HUES64 (cell line): ENCODE results near the gene ESR1.
"Not testable (repeated sequence)": the region's sequence is repeated elsewhere in the genome, so short reads cannot be mapped to it uniquely, and the experiment has no call there.

Experiments
- H3K27ac ChIP-seq: 2 replicates; pipeline ENCODE4 v1.7.0; 2013; ENCODE audit warnings: low read depth, low read length, inconsistent platforms
- H3K27me3 ChIP-seq: 2 replicates; pipeline ENCODE4 v1.6.1; 2013; ENCODE audit warnings: mild to moderate bottlenecking, low read length; ENCODE audit not compliant: insufficient read depth
- H3K36me3 ChIP-seq: 2 replicates; pipeline ENCODE4 v1.6.1; 2013; ENCODE audit warnings: mild to moderate bottlenecking, low read length; ENCODE audit not compliant: insufficient read depth
- H3K4me1 ChIP-seq: 2 replicates; pipeline ENCODE4 v1.6.1; 2013; ENCODE audit warnings: mild to moderate bottlenecking, low read length, moderate library complexity; ENCODE audit not compliant: insufficient read depth
- H3K4me3 ChIP-seq: 2 replicates; pipeline ENCODE4 v1.5.1; 2013; ENCODE audit warnings: mild to moderate bottlenecking, low read length, moderate library complexity
- H3K9ac ChIP-seq: 2 replicates; pipeline ENCODE4 v1.6.1; 2013; ENCODE audit warnings: mild to moderate bottlenecking, low read depth, low read length
- H3K9me3 ChIP-seq: 2 replicates; pipeline ENCODE4 v1.6.1; 2013; ENCODE audit warnings: low read depth, low read length; ENCODE audit not compliant: insufficient read depth
- WGBS: fragments of 150-250, 120-280 bp; methylation state at CpG from one replicate; pipeline ENCODE4 v1.1.7; 2013; ENCODE audit warnings: missing lambda C conversion rate; 5-methylcytosine and 5-hydroxymethylcytosine counted together

The ESR1 gene

GRCh38 chr6:151822252-151823111 lies 15.0 kb downstream of the ESR1 start:
- H3K9ac ChIP-seq = no peak overlapping the region
- no peak overlapping the region for H3K4me3 ChIP-seq
- no peaks in the 10 kb centered on the region for H3K9me3 ChIP-seq
- no peaks in the 10 kb centered on the region for H3K4me1 ChIP-seq
- no peak overlapping the region for H3K27ac ChIP-seq
- no peaks in the 10 kb centered on the region for H3K27me3 ChIP-seq
- WGBS = 89% methylated on average over 7 of the region's 7 CpGs
- H3K36me3 ChIP-seq = no peaks in the 10 kb centered on the region

GRCh38 chr6:151826517-151827142 lies 19.1 kb downstream of the ESR1 start:
- WGBS = 87% methylated on average over 4 of the region's 4 CpGs
- Histone ChIP-seq H3K9me3 (no peaks in the 10 kb centered on the region), H3K27me3 (no peaks in the 10 kb centered on the region), H3K27ac (no peak overlapping the region), H3K36me3 (no peaks in the 10 kb centered on the region), H3K9ac (no peak overlapping the region), H3K4me1 (0 out of 2 replicates have a peak, but pooled peaks cover 7% of the 10 kb centered on the region), H3K4me3 (no peak overlapping the region)

GRCh38 chr6:151832710-151833109 lies 25.2 kb downstream of the ESR1 start:
- Histone ChIP-seq H3K27ac (no peak overlapping the region), H3K4me1 (0 out of 2 replicates have a peak, but pooled peaks cover 7% of the 10 kb centered on the region), H3K9ac (no peak overlapping the region), H3K36me3 (no peaks in the 10 kb centered on the region), H3K27me3 (no peaks in the 10 kb centered on the region), H3K4me3 (no peak overlapping the region), H3K9me3 (no peaks in the 10 kb centered on the region)
- WGBS = 88% methylated on average over 2 of the region's 3 CpGs

GRCh38 chr6:151835396-151835795 lies 27.9 kb downstream of the ESR1 start:
- Histone ChIP-seq H3K27me3 (no peaks in the 10 kb centered on the region), H3K9me3 (no peaks in the 10 kb centered on the region), H3K36me3 (no peaks in the 10 kb centered on the region), H3K27ac (no peak overlapping the region), H3K4me3 (no peak overlapping the region), H3K9ac (no peak overlapping the region), H3K4me1 (0 out of 2 replicates have a peak, but pooled peaks cover 2% of the 10 kb centered on the region)
- 85% methylated on average over 4 of the region's 4 CpGs for WGBS

GRCh38 chr6:151837223-151837622 lies 29.7 kb downstream of the ESR1 start:
- Histone ChIP-seq H3K27ac (no peak overlapping the region), H3K4me3 (no peak overlapping the region), H3K9me3 (no peaks in the 10 kb centered on the region), H3K4me1 (no peaks in the 10 kb centered on the region), H3K36me3 (no peaks in the 10 kb centered on the region), H3K27me3 (no peaks in the 10 kb centered on the region), H3K9ac (no peak overlapping the region)
- WGBS = 94% methylated on average over 5 of the region's 5 CpGs

GRCh38 chr6:151842816-151843215 lies 35.3 kb downstream of the ESR1 start:
- Histone ChIP-seq H3K9ac (no peak overlapping the region), H3K4me3 (no peak overlapping the region), H3K27me3 (no peaks in the 10 kb centered on the region), H3K27ac (no peak overlapping the region), H3K9me3 (no peaks in the 10 kb centered on the region), H3K36me3 (no peaks in the 10 kb centered on the region), H3K4me1 (no peaks in the 10 kb centered on the region)
- WGBS = 91% methylated on average over 2 of the region's 2 CpGs

GRCh38 chr6:151847064-151847463 lies 39.6 kb downstream of the ESR1 start:
- Histone ChIP-seq H3K4me1 (no peaks in the 10 kb centered on the region), H3K36me3 (no peaks in the 10 kb centered on the region), H3K9me3 (no peaks in the 10 kb centered on the region), H3K9ac (no peak overlapping the region), H3K4me3 (no peak overlapping the region), H3K27me3 (no peaks in the 10 kb centered on the region), H3K27ac (no peak overlapping the region)
- WGBS = 8% methylated on average over 1 of the region's 1 CpG

GRCh38 chr6:151850479-151851003 lies 43.1 kb downstream of the ESR1 start:
- H3K27me3 ChIP-seq = no peaks in the 10 kb centered on the region
- no peaks in the 10 kb centered on the region for H3K4me1 ChIP-seq
- H3K4me3 ChIP-seq = no peak overlapping the region
- 63% methylated on average over 5 of the region's 5 CpGs for WGBS
- no peaks in the 10 kb centered on the region for H3K9me3 ChIP-seq
- no peak overlapping the region for H3K9ac ChIP-seq
- no peak overlapping the region for H3K27ac ChIP-seq
- H3K36me3 ChIP-seq = no peaks in the 10 kb centered on the region

GRCh38 chr6:151858294-151858693 lies 50.8 kb downstream of the ESR1 start:
- WGBS = 100% methylated on average over 1 of the region's 2 CpGs
- H3K27me3 ChIP-seq = no peaks in the 10 kb centered on the region; the same call in 1 of the 2 replicates
- no peak overlapping the region for H3K4me3 ChIP-seq
- no peaks in the 10 kb centered on the region for H3K4me1 ChIP-seq
- H3K36me3 ChIP-seq = no peaks in the 10 kb centered on the region
- H3K9ac ChIP-seq = no peak overlapping the region
- no peak overlapping the region for H3K27ac ChIP-seq
- H3K9me3 ChIP-seq = no peaks in the 10 kb centered on the region

- Histone ChIP-seq H3K36me3 (no peaks in the 10 kb centered on the region), H3K4me1 (no peaks in the 10 kb centered on the region), H3K27me3 (no peaks in the 10 kb centered on the region; the same call in 1 of the 2 replicates), H3K9ac (no peak overlapping the region), H3K4me3 (no peak overlapping the region), H3K27ac (no peak overlapping the region), H3K9me3 (no peaks in the 10 kb centered on the region)
- WGBS = 90% methylated on average over 3 of the region's 3 CpGs
Measured at GRCh38 chr6:151862461-151862860, 55.0 kb downstream of the ESR1 start.

- not testable (repeated sequence) for H3K36me3 ChIP-seq, H3K27me3 ChIP-seq, H3K27ac ChIP-seq, H3K9ac ChIP-seq, H3K4me3 ChIP-seq, H3K9me3 ChIP-seq, H3K4me1 ChIP-seq
- 81% methylated on average over 4 of the region's 4 CpGs for WGBS
Measured at GRCh38 chr6:151867361-151867869, 59.9 kb downstream of the ESR1 start.
